ENCODE results near the gene SUGCT.
"Not testable (repeated sequence)": the region's sequence is repeated elsewhere in the genome, so short reads cannot be mapped to it uniquely, and the experiment has no call there.

Gene SUGCT

DNA sequence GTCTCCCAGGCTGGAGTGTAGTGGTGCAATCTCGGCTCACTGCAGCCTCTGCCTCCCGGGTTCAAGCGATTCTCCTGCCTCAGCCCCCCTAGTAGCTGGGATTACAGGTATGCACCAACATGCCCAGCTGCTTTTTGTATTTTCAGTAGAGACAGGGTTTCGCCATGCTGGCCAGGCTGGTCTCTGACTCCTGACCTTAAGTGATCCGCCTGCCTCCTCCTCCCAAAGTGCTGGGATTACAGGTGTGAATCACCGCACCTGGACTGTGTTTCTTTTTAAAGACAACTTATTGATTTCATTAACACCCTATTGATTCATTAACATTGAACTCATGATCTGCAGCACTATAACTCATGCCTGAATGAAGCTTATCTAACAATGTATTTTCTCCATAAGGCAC, 40.5 kb downstream of the SUGCT start:
- not testable (repeated sequence) for H3K79me2 ChIP-seq (ENCODE audit: low read length); DNase-seq; H3K4me1 ChIP-seq (ENCODE audit: low read length); H3K9ac ChIP-seq (ENCODE audit: low read length); H3K36me3 ChIP-seq (replicated peaks; ENCODE audit: insufficient read depth, low read length); H3K9me3 ChIP-seq (replicated peaks; ENCODE audit: insufficient read depth, low read length); H2AFZ ChIP-seq (ENCODE audit: low read length); H3K27me3 ChIP-seq (replicated peaks; ENCODE audit: insufficient read depth, low read length); H3K27ac ChIP-seq (ENCODE audit: low read length); H3K4me2 ChIP-seq (ENCODE audit: low read depth, low read length); H3K9me2 ChIP-seq (replicated peaks; ENCODE audit: insufficient read depth, low read length); H3K4me3 ChIP-seq (ENCODE audit: low read length); H3F3A ChIP-seq (ENCODE audit: insufficient read depth, low read length); H4K20me1 ChIP-seq (ENCODE audit: insufficient read depth, low read length)

DNA sequence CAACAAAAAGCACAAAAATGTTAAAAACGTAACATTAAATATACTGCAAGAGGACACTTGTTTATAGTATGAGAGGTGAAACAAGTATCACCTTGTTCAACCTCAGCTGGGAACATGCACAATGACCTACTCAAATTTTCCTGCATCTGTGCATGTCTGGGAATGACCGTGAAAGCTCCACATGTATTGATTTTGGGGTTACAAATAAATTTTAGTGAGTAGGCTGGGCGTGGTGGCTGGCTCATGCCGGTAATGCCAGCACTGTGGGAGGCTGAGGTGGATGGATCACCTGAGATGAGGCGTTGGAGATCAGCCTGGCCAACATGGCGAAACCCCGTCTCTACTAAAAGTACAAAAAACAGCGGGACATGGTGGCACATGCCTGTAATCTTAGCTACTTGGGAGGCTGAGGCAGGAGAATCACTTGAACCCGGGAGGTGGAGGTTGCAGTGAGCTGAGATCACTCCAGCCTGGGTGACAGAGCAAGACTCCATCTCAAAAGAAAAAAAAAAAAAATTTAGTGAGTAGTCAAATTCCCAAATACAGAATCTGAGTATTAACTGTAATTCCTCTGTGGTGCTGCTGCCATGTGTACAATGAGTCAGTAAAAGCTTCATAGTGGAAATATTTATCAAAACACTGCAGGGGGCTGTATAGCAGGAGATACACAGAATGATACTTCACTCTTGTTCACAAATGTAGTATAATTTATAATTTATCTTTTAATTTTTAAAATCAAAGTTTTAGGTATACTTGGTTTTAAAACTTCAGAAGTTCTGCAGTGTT, 41.1 kb downstream of the SUGCT start:
- Histone ChIP-seq H3K9me2 (replicated peaks; ENCODE audit: insufficient read depth, low read length) (no peaks in the 10 kb centered on the region), H4K20me1 (ENCODE audit: insufficient read depth, low read length) (no peaks in the 10 kb centered on the region), H3K9me3 (replicated peaks; ENCODE audit: insufficient read depth, low read length) (no peaks in the 10 kb centered on the region), H3K36me3 (replicated peaks; ENCODE audit: insufficient read depth, low read length) (no peaks in the 10 kb centered on the region), H2AFZ (ENCODE audit: low read length) (no peak overlapping the region), H3K4me3 (ENCODE audit: low read length) (no peak overlapping the region), H3F3A (ENCODE audit: insufficient read depth, low read length) (no peaks in the 10 kb centered on the region), H3K9ac (ENCODE audit: low read length) (no peak overlapping the region), H3K4me2 (ENCODE audit: low read depth, low read length) (no peak overlapping the region), H3K79me2 (ENCODE audit: low read length) (no peaks in the 10 kb centered on the region), H3K27me3 (replicated peaks; ENCODE audit: insufficient read depth, low read length) (no peaks in the 10 kb centered on the region), H3K4me1 (ENCODE audit: low read length) (no peaks in the 10 kb centered on the region), H3K27ac (ENCODE audit: low read length) (no peak overlapping the region)
- DNase-seq, result no peak
- TF ChIP-seq, protein P1, sequence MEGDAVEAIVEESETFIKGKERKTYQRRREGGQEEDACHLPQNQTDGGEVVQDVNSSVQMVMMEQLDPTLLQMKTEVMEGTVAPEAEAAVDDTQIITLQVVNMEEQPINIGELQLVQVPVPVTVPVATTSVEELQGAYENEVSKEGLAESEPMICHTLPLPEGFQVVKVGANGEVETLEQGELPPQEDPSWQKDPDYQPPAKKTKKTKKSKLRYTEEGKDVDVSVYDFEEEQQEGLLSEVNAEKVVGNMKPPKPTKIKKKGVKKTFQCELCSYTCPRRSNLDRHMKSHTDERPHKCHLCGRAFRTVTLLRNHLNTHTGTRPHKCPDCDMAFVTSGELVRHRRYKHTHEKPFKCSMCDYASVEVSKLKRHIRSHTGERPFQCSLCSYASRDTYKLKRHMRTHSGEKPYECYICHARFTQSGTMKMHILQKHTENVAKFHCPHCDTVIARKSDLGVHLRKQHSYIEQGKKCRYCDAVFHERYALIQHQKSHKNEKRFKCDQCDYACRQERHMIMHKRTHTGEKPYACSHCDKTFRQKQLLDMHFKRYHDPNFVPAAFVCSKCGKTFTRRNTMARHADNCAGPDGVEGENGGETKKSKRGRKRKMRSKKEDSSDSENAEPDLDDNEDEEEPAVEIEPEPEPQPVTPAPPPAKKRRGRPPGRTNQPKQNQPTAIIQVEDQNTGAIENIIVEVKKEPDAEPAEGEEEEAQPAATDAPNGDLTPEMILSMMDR (IDR thresholded peaks at IDR 0.05; ENCODE audit: low read length), result no peak
- TF ChIP-seq EZH2 (optimal IDR thresholded peaks at IDR 0.05; ENCODE audit: low read depth, low read length), result no peak
- no peak for TF ChIP-seq EZH2phosphoT487 (IDR thresholded peaks at IDR 0.05; ENCODE audit: low read length)

DNA sequence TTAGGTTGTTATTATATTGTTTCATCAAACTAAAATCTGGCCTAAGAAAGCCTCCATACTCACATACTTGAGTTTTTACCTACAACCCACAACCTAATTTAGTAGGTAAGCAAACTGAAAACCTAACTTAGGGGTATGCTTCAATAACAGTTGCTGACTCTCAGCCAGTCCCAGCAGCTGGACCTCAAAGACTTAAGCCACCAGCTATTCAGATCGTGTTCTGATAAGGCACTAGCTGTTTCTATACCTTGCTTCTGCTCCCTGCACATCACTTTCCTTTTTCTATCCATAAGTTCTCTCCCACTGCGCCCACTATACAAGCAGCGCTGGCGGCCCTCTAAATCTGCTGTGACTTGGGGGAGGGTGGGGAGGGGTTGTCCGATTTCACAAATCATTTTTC, 42.3 kb downstream of the SUGCT start:
- TF ChIP-seq EZH2phosphoT487 (IDR thresholded peaks at IDR 0.05; ENCODE audit: low read length), result no peak
- TF ChIP-seq, protein P1 (IDR thresholded peaks at IDR 0.05; ENCODE audit: low read length), result no peak
- TF ChIP-seq EZH2 (optimal IDR thresholded peaks at IDR 0.05; ENCODE audit: low read depth, low read length), result no peak
- Histone ChIP-seq H3K4me3 (ENCODE audit: low read length) (no peak overlapping the region), H3K9me3 (replicated peaks; ENCODE audit: insufficient read depth, low read length) (no peaks in the 10 kb centered on the region), H2AFZ (ENCODE audit: low read length) (no peak overlapping the region), H3K79me2 (ENCODE audit: low read length) (no peaks in the 10 kb centered on the region), H3K9me2 (replicated peaks; ENCODE audit: insufficient read depth, low read length) (no peaks in the 10 kb centered on the region), H3F3A (ENCODE audit: insufficient read depth, low read length) (no peaks in the 10 kb centered on the region), H3K4me2 (ENCODE audit: low read depth, low read length) (no peak overlapping the region), H3K4me1 (ENCODE audit: low read length) (no peaks in the 10 kb centered on the region), H3K9ac (ENCODE audit: low read length) (no peak overlapping the region), H3K27me3 (replicated peaks; ENCODE audit: insufficient read depth, low read length) (no peaks in the 10 kb centered on the region), H3K36me3 (replicated peaks; ENCODE audit: insufficient read depth, low read length) (no peaks in the 10 kb centered on the region), H4K20me1 (ENCODE audit: insufficient read depth, low read length) (no peaks in the 10 kb centered on the region), H3K27ac (ENCODE audit: low read length) (no peak overlapping the region)
- no peak for DNase-seq

DNA sequence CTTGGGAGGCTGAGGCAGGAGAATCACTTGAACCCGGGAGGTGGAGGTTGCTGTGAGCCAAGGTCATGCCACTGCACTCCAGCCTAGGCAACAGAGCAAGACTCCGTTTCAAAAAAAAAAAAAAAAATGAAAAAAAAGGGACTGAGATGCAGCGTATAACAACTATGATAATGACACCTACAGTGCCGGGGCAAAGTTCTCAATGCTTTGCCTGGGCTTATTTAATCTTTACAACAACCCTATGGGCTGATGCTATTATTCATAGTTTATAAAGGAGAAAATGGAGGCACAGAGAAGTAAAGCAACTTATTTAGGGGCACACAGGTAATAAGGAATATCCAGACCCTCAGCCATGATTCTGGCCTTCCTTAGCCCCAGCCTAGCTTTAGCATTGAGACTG, 47.6 kb downstream of the SUGCT start:
- no peaks in the 10 kb centered on the region for H3K4me1 ChIP-seq (ENCODE audit: low read length)
- no peaks in the 10 kb centered on the region for H3K27me3 ChIP-seq (replicated peaks; ENCODE audit: insufficient read depth, low read length)
- no peaks in the 10 kb centered on the region for H4K20me1 ChIP-seq (ENCODE audit: insufficient read depth, low read length)
- H2AFZ ChIP-seq (ENCODE audit: low read length), result no peak overlapping the region
- no peaks in the 10 kb centered on the region for H3K79me2 ChIP-seq (ENCODE audit: low read length)
- DNase-seq, result no peak
- TF ChIP-seq, protein P1 (IDR thresholded peaks at IDR 0.05; ENCODE audit: low read length), result no peak
- no peak for TF ChIP-seq EZH2phosphoT487 (IDR thresholded peaks at IDR 0.05; ENCODE audit: low read length)
- TF ChIP-seq EZH2 (optimal IDR thresholded peaks at IDR 0.05; ENCODE audit: low read depth, low read length), result no peak
- no peaks in the 10 kb centered on the region for H3F3A ChIP-seq (ENCODE audit: insufficient read depth, low read length)
- H3K4me2 ChIP-seq (ENCODE audit: low read depth, low read length), result no peak overlapping the region
- no peaks in the 10 kb centered on the region for H3K36me3 ChIP-seq (replicated peaks; ENCODE audit: insufficient read depth, low read length)
- H3K9ac ChIP-seq (ENCODE audit: low read length), result no peak overlapping the region
- no peak overlapping the region for H3K4me3 ChIP-seq (ENCODE audit: low read length)
- H3K27ac ChIP-seq (ENCODE audit: low read length), result no peak overlapping the region
- no peaks in the 10 kb centered on the region for H3K9me2 ChIP-seq (replicated peaks; ENCODE audit: insufficient read depth, low read length)
- H3K9me3 ChIP-seq (replicated peaks; ENCODE audit: insufficient read depth, low read length), result no peaks in the 10 kb centered on the region
